HG02623 (cell line): ENCODE results near the gene IL21R.

Source experiments
- ATAC-seq: cut with Tn5 transposase; IDR thresholded peaks from one replicate; pipeline ENCODE4 v1.9.1; 2021; ENCODE audit warnings: moderate library complexity; ENCODE audit not compliant: unreplicated experiment

The IL21R gene

GRCh38 chr16:27482397-27483087 lies 80.6 kb downstream of the IL21R start:
- no peak for ATAC-seq

- ATAC-seq: no peak
These were observed 81.1 kb downstream of the IL21R start for GRCh38 chr16:27483088-27483437.

GRCh38 chr16:27483624-27484023 lies 81.7 kb downstream of the IL21R start:
- no peak for ATAC-seq

GRCh38 chr16:27485126-27485525 lies 83.2 kb downstream of the IL21R start:
- ATAC-seq: no peak

GRCh38 chr16:27485811-27486210 lies 83.8 kb downstream of the IL21R start:
- ATAC-seq: no peak

- no peak for ATAC-seq
These were observed 84.4 kb downstream of the IL21R start for GRCh38 chr16:27486344-27486743.

- no peak for ATAC-seq
These were observed 84.8 kb downstream of the IL21R start for GRCh38 chr16:27486760-27487159.

- no peak for ATAC-seq
These were observed 87.4 kb downstream of the IL21R start for GRCh38 chr16:27489421-27489820.

- ATAC-seq: no peak
These were observed 87.9 kb downstream of the IL21R start for GRCh38 chr16:27489906-27490305.

GRCh38 chr16:27491894-27492587 lies 90.1 kb downstream of the IL21R start:
- no peak for ATAC-seq

GRCh38 chr16:27492588-27492979 lies 90.6 kb downstream of the IL21R start:
- ATAC-seq: no peak

GRCh38 chr16:27495191-27495590 lies 93.2 kb downstream of the IL21R start:
- no peak for ATAC-seq

- ATAC-seq: no peak
These were observed 96.3 kb downstream of the IL21R start for GRCh38 chr16:27498031-27498825.

GRCh38 chr16:27498916-27499658 lies 97.1 kb downstream of the IL21R start:
- ATAC-seq: no peak

- ATAC-seq: no peak
These were observed 97.7 kb downstream of the IL21R start for GRCh38 chr16:27499659-27500055.

GRCh38 chr16:27500801-27501200 lies 98.8 kb downstream of the IL21R start:
- ATAC-seq: no peak
